Measurements from ENCODE around the gene FOXO6. TPM values are rescaled to one million over a fixed set of nuclear protein-coding genes. Genes with fewer than 3 reads are reported as not detected.

FOXO6 gene
- total and polyA plus RNA-seq, 10 of the 15 experiments (the other 5 are each of a cell fraction or from before 2014, with no cell fraction given) = 0.37 TPM; not detected in 9

DNA sequence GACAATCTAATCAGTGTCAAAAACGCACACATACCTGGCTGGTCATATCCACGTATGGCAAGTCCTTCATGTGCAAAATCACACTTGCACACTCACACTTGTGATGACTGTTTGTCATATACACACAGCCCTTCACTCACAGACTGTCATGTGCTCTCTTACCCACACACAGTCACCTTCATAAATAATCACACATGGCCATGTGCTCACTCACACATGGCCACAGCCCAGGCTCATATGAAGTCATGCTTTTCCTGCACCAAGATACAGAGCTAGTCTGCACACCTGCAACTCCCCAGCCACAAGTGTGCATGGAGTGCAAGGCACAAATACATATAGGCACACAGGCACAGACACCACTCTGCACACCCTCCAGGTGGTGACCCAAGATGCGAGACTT, 45.4 kb upstream of the FOXO6 start:
- in situ Hi-C loops (cut with MboI) (no loop called here), intact Hi-C loops (cut with micrococcal nuclease; ENCODE audit: unreplicated experiment) (no loop called here)
- H3K4me2 ChIP-seq (ENCODE audit: control insufficient read depth, insufficient read depth) = no peak overlapping the region
- no peak overlapping the region for H2AFZ ChIP-seq (ENCODE audit: control insufficient read depth, low read depth, low read length)
- whole genome bisulfite sequencing (ENCODE audit: insufficient coverage, insufficient replicate concordance, low lambda C conversion rate, missing lambda C conversion rate) = 13% methylated on average over 3 of the region's 3 CpGs
- peak; percentile 43 for TF ChIP-seq BCL3 (IDR thresholded peaks at IDR 0.05; ENCODE audit: borderline replicate concordance, insufficient read depth, low read depth, low read length, poor library complexity, severe bottlenecking)
- TF ChIP-seq, protein P1, sequence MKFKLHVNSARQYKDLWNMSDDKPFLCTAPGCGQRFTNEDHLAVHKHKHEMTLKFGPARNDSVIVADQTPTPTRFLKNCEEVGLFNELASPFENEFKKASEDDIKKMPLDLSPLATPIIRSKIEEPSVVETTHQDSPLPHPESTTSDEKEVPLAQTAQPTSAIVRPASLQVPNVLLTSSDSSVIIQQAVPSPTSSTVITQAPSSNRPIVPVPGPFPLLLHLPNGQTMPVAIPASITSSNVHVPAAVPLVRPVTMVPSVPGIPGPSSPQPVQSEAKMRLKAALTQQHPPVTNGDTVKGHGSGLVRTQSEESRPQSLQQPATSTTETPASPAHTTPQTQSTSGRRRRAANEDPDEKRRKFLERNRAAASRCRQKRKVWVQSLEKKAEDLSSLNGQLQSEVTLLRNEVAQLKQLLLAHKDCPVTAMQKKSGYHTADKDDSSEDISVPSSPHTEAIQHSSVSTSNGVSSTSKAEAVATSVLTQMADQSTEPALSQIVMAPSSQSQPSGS (IDR thresholded peaks at IDR 0.05; ENCODE audit: low read length) = no peak
- DNase-seq (ENCODE audit: low read depth, low spot score) (no peak), FAIRE-seq (no peak), ATAC-seq (no peak)
- no peak overlapping the region for H3K27ac ChIP-seq (ENCODE audit: control insufficient read depth, insufficient read depth)
- H3K36me3 ChIP-seq (ENCODE audit: control insufficient read depth in 2 of 2, insufficient read depth in 2 of 2, low read length in 1 of 2) = no peaks in the 10 kb centered on the region
- no peak overlapping the region for H3K9ac ChIP-seq (ENCODE audit: control insufficient read depth, insufficient read depth, low read length)
- SMC1A ChIA-PET (ENCODE audit: uncharacterized antibody, unreplicated experiment) = no interaction called here
- RAD21 ChIA-PET (ENCODE audit: unreplicated experiment) = interaction anchor here (1.3 kb wide), 1 partner anchor 102 kb away, joined by 3 read pairs; no protein-coding TSS in a partner anchor
- CTCF ChIA-PET = interaction anchor here (1.0 to 12.7 kb wide), 5 partner anchors 9 to 117 kb away, joined by 3 to 261 read pairs (median 9); no protein-coding TSS in a partner anchor
- no peaks in the 10 kb centered on the region for H3K9me3 ChIP-seq (replicated peaks; ENCODE audit: control insufficient read depth, insufficient read depth, low read length)
- POLR2A ChIA-PET = no interaction called here
- no peaks in the 10 kb centered on the region for H3K79me2 ChIP-seq (ENCODE audit: control insufficient read depth, insufficient read depth, low read length)
- no TSS peak for BruUV-seq (replicated peaks)
- H3K4me1 ChIP-seq (ENCODE audit: control insufficient read depth, insufficient read depth, low read length) = no peaks in the 10 kb centered on the region
- no peaks in the 10 kb centered on the region; a peak in 2 of 4 replicates for H3K27me3 ChIP-seq (replicated peaks in 1 of 2; ENCODE audit: control insufficient read depth in 2 of 2, insufficient read depth in 2 of 2, low read length in 1 of 2)
- no peak overlapping the region for H3K4me3 ChIP-seq
- H4K20me1 ChIP-seq (ENCODE audit: control insufficient read depth, insufficient read depth) = no peaks in the 10 kb centered on the region

DNA sequence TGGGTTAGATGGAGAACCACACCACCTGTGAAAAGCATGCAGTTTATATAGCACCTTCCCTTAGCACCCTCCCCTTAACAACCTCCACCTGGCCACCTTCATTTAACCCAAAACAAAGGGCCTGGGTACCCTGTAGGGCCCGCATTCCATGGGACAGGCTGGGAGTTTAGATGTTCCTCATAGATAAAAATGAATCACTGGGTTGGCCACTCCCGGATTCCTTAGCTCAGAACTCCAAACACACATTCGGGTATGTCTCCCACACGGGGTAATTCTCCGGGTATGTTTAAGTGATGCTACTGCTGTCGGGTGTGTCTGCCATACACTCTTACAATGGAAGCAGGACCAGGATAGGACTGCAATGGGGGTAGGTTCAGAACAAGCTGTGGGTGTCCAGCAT, 43.9 kb upstream of the FOXO6 start:
- no peak overlapping the region for H2AFZ ChIP-seq (ENCODE audit: control insufficient read depth, low read depth, low read length)
- SMC1A ChIA-PET (ENCODE audit: uncharacterized antibody, unreplicated experiment) = interaction anchor here (1.9 kb wide), 1 partner anchor 100 kb away, joined by 6 read pairs; no protein-coding TSS in a partner anchor
- no peaks in the 10 kb centered on the region; a peak in 2 of 4 replicates for H3K27me3 ChIP-seq (replicated peaks in 1 of 2; ENCODE audit: control insufficient read depth in 2 of 2, insufficient read depth in 2 of 2, low read length in 1 of 2)
- H4K20me1 ChIP-seq (ENCODE audit: control insufficient read depth, insufficient read depth) = no peaks in the 10 kb centered on the region
- BruUV-seq (replicated peaks) = no TSS peak
- no peaks in the 10 kb centered on the region for H3K36me3 ChIP-seq (ENCODE audit: control insufficient read depth in 2 of 2, insufficient read depth in 2 of 2, low read length in 1 of 2)
- H3K4me2 ChIP-seq (ENCODE audit: control insufficient read depth, insufficient read depth) = no peak overlapping the region
- WGBS (ENCODE audit: insufficient coverage, insufficient replicate concordance, low lambda C conversion rate, missing lambda C conversion rate) = 40% methylated on average over 6 of the region's 6 CpGs
- ATAC-seq = no peak
- no peak for DNase-seq (ENCODE audit: low read depth, low spot score)
- no peak for FAIRE-seq
- H3K27ac ChIP-seq (ENCODE audit: control insufficient read depth, insufficient read depth) = no peak overlapping the region
- no peaks in the 10 kb centered on the region for H3K79me2 ChIP-seq (ENCODE audit: control insufficient read depth, insufficient read depth, low read length)
- RAD21 ChIA-PET (ENCODE audit: unreplicated experiment) = no interaction called here
- POLR2A ChIA-PET = no interaction called here
- no peak overlapping the region for H3K9ac ChIP-seq (ENCODE audit: control insufficient read depth, insufficient read depth, low read length)
- peaks cover 4% of the 10 kb centered on the region for H3K4me1 ChIP-seq (ENCODE audit: control insufficient read depth, insufficient read depth, low read length)
- intact Hi-C loops (cut with micrococcal nuclease; ENCODE audit: unreplicated experiment) = no loop called here
- H3K9me3 ChIP-seq (replicated peaks; ENCODE audit: control insufficient read depth, insufficient read depth, low read length) = no peaks in the 10 kb centered on the region
- CTCF ChIA-PET = interaction anchor here (1.4 to 12.7 kb wide), 3 partner anchors 7 to 102 kb away, joined by 3 to 261 read pairs (median 8); no protein-coding TSS in a partner anchor
- no peak overlapping the region for H3K4me3 ChIP-seq
- in situ Hi-C loops (cut with MboI) = no loop called here
- TF ChIP-seq, protein P2, sequence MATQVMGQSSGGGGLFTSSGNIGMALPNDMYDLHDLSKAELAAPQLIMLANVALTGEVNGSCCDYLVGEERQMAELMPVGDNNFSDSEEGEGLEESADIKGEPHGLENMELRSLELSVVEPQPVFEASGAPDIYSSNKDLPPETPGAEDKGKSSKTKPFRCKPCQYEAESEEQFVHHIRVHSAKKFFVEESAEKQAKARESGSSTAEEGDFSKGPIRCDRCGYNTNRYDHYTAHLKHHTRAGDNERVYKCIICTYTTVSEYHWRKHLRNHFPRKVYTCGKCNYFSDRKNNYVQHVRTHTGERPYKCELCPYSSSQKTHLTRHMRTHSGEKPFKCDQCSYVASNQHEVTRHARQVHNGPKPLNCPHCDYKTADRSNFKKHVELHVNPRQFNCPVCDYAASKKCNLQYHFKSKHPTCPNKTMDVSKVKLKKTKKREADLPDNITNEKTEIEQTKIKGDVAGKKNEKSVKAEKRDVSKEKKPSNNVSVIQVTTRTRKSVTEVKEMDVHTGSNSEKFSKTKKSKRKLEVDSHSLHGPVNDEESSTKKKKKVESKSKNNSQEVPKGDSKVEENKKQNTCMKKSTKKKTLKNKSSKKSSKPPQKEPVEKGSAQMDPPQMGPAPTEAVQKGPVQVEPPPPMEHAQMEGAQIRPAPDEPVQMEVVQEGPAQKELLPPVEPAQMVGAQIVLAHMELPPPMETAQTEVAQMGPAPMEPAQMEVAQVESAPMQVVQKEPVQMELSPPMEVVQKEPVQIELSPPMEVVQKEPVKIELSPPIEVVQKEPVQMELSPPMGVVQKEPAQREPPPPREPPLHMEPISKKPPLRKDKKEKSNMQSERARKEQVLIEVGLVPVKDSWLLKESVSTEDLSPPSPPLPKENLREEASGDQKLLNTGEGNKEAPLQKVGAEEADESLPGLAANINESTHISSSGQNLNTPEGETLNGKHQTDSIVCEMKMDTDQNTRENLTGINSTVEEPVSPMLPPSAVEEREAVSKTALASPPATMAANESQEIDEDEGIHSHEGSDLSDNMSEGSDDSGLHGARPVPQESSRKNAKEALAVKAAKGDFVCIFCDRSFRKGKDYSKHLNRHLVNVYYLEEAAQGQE (IDR thresholded peaks at IDR 0.05; ENCODE audit: low read depth, low read length) = no peak
- TF ChIP-seq RCOR1 (conservative IDR thresholded peaks at IDR 0.05; ENCODE audit: low read depth, low read length) (no peak), EP300 (IDR thresholded peaks at IDR 0.05; ENCODE audit: borderline replicate concordance in 1 of 2, control insufficient read depth in 1 of 2, low read depth in 2 of 2, low read length in 2 of 2) (no peak), STAT1 (conservative IDR thresholded peaks at IDR 0.05) (no peak), CHD4 (IDR thresholded peaks at IDR 0.05) (no peak)
- TF ChIP-seq, protein P3, sequence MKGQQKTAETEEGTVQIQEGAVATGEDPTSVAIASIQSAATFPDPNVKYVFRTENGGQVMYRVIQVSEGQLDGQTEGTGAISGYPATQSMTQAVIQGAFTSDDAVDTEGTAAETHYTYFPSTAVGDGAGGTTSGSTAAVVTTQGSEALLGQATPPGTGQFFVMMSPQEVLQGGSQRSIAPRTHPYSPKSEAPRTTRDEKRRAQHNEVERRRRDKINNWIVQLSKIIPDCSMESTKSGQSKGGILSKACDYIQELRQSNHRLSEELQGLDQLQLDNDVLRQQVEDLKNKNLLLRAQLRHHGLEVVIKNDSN (IDR thresholded peaks at IDR 0.05; ENCODE audit: borderline replicate concordance, extremely low read length, insufficient read depth, low read depth, low read length) = no peak
